D721Med (cell line): ENCODE measurements around the gene TMOD4.

Experiments
- DNase-seq: peaks from one replicate; pipeline ENCODE4 v3.0.0; 2011; ENCODE audit warnings: low spot score; ENCODE audit not compliant: insufficient read length
- FAIRE-seq: peaks from 2 replicates; lab custom pipeline; 2011; peaks lifted over from hg19 to GRCh38; lab: Jason Lieb, UNC
- TF ChIP-seq, protein P1 (sequence below): IDR thresholded peaks from 2 replicates; pipeline ENCODE4 v1.5.1; 2012; ENCODE audit warnings: mild to moderate bottlenecking, control low read depth; ENCODE audit not compliant: insufficient read depth; ENCODE audit errors: missing control alignments

Gene TMOD4

GRCh38 chr1:151142411-151143056, 33.2 kb downstream of the TMOD4 start:
- FAIRE-seq (no peak), DNase-seq (no peak)
- TF ChIP-seq, protein P1, sequence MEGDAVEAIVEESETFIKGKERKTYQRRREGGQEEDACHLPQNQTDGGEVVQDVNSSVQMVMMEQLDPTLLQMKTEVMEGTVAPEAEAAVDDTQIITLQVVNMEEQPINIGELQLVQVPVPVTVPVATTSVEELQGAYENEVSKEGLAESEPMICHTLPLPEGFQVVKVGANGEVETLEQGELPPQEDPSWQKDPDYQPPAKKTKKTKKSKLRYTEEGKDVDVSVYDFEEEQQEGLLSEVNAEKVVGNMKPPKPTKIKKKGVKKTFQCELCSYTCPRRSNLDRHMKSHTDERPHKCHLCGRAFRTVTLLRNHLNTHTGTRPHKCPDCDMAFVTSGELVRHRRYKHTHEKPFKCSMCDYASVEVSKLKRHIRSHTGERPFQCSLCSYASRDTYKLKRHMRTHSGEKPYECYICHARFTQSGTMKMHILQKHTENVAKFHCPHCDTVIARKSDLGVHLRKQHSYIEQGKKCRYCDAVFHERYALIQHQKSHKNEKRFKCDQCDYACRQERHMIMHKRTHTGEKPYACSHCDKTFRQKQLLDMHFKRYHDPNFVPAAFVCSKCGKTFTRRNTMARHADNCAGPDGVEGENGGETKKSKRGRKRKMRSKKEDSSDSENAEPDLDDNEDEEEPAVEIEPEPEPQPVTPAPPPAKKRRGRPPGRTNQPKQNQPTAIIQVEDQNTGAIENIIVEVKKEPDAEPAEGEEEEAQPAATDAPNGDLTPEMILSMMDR, result no peak

GRCh38 chr1:151137789-151138188, 38.0 kb downstream of the TMOD4 start:
- TF ChIP-seq, protein P1, result no peak
- no peak for FAIRE-seq

DNA sequence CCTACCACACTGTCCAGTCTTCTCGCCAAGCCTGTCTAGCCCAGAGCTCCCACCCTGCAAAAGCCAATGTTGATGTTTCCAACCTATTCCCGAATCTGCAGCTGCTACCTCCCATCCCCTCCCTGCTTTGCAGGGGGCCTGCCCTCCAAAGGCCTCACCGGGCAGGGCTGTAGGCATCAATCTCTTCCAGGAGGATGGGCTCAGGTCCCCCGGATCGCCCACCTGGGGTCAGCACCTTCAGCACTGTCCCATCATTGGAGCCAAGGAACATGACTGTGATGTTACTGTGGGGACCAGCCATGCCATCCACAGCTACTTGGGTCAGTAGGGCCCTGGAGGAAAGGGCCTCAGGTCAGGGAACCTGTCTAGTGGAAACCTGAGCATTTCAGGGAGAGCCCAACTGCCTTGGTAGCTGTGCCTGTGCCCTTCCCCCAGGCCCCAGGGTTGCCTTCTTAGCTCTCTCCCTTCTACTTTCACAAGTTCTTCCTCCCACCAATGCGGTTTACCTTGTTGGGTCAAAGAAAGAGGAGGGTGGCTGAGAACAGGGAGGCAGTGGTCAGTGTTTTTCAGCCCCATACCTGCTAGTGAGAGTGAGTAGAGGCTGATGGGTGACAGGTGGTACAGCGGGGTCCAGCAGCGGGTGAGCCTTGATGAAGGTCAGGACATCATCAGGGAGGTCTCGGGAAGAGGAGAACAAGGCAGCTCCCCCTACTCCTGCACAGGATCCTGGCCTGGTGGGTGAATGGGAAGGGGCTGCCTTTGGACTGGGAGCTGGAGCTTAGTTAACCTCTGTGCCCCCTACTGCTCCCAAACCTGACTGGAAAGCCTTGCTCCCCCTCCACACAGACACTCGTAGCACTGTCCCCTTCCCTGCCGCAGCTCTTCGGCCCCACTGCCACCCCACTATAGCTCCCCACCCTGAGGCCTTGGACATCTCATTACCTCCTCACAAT, 40.1 kb downstream of the TMOD4 start:
- TF ChIP-seq, protein P1, result peak; percentile 3
- DNase-seq (no peak), FAIRE-seq (no peak)

More at GRCh38 chr1:151137789-151138188, 38.0 kb downstream of the TMOD4 start:
- DNase-seq, result no peak

- TF ChIP-seq, protein P1, result no peak
- FAIRE-seq, result no peak
- no peak for DNase-seq
These were observed 40.8 kb downstream of the TMOD4 start for GRCh38 chr1:151134991-151135390.

DNA sequence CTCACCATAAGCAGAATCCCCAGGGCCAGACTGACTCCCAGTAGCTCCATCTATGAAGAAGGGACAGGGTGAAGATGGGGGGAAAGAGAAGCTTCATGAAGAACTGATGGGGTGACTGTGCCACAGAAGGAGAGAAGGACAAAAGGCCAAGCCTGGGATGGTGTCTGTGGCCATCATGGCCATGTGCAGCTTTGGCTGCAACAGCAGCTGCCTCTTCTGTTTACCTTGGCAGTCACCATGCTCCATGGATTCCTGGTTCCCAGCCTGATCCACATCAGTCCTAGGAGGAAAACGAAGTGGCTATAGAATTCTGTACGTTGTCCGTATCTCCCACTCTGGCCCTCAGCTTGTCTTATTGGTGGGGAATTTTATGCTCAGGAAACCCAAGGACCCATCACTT, 41.4 kb downstream of the TMOD4 start:
- FAIRE-seq (no peak), DNase-seq (no peak)
- TF ChIP-seq, protein P1, result no peak

DNA sequence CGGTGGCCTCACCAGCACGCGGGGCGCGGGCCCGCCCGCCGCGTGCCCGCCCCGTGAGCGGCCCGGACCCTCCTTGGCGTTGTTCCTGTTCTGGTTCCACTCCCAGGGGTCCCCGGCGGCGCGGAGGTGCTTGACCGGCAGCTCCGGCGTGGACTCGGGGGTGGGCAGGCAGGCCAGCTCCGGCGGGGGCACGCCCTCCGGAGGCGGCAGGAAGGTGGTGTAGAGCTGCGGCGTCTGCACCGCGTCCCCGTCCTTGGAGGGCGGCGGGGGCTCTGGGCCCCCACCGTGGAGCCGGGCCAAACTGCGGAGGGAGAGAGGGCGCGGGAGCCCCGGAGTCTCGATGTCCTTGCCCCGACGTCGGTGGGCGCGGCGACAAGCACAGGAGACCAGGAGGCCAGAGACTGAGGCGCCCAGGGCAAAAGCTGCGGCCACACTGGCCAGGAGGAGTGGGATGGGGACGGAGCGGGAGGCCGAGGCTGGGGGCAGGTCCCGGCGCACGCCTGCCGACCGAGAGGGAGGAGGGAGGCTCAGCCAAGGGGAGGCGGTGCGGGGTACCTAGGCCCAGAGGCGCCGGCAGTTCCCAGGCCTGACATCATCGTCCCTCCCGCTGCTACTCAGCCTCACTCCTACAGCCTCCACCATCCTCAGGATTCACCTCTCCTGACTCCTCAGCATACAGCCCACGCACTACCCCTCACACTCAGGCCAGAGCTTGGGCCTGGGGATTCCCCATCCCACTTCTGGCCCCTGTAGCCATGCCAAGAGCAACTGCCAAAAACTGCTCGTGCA, 42.6 kb downstream of the TMOD4 start:
- no peak for FAIRE-seq
- TF ChIP-seq, protein P1, result no peak

More for the DNA sequence above, 42.6 kb downstream of the TMOD4 start:
- DNase-seq, result no peak
